Activated B cell treated with CpG ODN at 0.5 μM for 24 hours (primary cell): ENCODE measurements around the gene UBE2QL1. TPM values are rescaled to one million over a fixed set of nuclear protein-coding genes. Genes with fewer than 3 reads are reported as not detected.

Source experiments
- ATAC-seq: fragments of 200-7000 bp; cut with Tn5 transposase; one replicate; pipeline ENCODE4 v1.10.0; 2021; ENCODE audit warnings: low read depth, mild to moderate bottlenecking, moderate library complexity
- CTCF ChIA-PET: fragments of 350-600 bp; sonication (Branson Sonifier 250); formaldehyde crosslinking; loops from one replicate; lab custom pipeline; 2021; ENCODE audit warnings: antibody characterized with exemption; lab: Charles Lee
- POLR2A ChIA-PET: fragments of 350-600 bp; sonication (Branson Sonifier 250); formaldehyde crosslinking; loops from one replicate; lab custom pipeline; 2021; ENCODE audit warnings: antibody characterized with exemption; lab: Charles Lee
- DNase-seq: peaks from one replicate; pipeline ENCODE4 v3.0.0; 2022
- H3K27ac Mint-ChIP-seq: one replicate; pipeline ENCODE4 v1.8.0; 2020; ENCODE audit warnings: mixed read lengths
- H3K27me3 Mint-ChIP-seq: one replicate; pipeline ENCODE4 v1.8.0; 2021; ENCODE audit warnings: mixed read lengths
- H3K36me3 Mint-ChIP-seq: one replicate; pipeline ENCODE4 v1.8.0; 2021; ENCODE audit warnings: low read depth, mixed read lengths
- H3K4me1 Mint-ChIP-seq: one replicate; pipeline ENCODE4 v1.8.0; 2021; ENCODE audit warnings: mixed read lengths
- H3K4me3 Mint-ChIP-seq: one replicate; pipeline ENCODE4 v1.8.0; 2020; ENCODE audit warnings: mild to moderate bottlenecking, mixed read lengths
- H3K9me3 Mint-ChIP-seq: one replicate; pipeline ENCODE4 v1.8.0; 2020; ENCODE audit warnings: mixed read lengths
- intact Hi-C: fragments of 100-400 bp; cut with micrococcal nuclease; formaldehyde crosslinking; loops from one replicate; pipeline ENCODE4 v1.15.1; 2024
- total RNA-seq: library from RNA; stranded (reverse); gene quantifications from 2 replicates; pipeline ENCODE4 v1.2.3, GENCODE V29; 2022
- TF ChIP-seq, protein P1 (sequence below): fragments of 200-600 bp; IDR thresholded peaks from one replicate; pipeline ENCODE4 v1.8.0; 2022; ENCODE audit warnings: antibody characterized with exemption, mild to moderate bottlenecking

UBE2QL1 gene
- total RNA-seq, 1 donor from 2014 or later, result 1.2 TPM

DNA sequence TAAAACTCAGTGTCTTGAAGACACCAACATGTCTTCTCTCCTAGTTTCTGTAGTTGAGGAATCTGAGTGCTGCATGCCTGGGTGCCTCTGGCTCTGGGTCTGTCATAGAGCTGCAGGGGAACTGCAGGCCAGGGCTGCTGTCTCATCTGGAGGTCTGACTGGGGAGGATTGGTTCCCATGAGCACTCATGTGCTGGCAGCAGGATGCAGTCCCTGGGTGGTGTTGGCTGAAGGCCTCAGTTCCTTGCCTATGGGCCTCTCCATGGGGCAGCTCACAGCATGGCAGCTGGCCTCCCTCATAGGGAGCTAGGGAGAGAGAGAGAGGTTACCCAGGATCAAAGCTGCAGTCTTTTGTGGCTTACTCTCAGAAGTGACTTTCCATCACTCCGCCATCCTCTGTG, 22.6 kb downstream of the UBE2QL1 start:
- CTCF ChIA-PET, result no interaction called here

DNA sequence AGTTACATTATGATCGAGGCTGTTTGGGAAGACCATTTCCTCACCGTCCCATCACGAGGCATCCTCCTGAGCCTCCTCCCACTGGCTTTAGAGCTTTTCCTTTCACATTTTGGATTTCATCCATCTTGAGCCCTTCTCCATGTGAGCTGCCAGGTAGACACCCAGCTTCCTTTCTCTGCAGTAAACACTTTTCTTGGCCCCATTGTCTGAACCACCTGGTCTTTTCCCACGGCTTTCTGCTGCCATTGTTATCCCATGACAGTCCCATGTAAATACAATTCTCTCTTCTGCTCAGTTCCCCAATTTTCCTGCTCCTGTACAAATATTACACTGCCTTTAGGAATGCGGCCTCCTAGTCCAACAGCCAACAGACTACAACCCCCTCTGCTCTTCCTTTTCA, 24.1 kb downstream of the UBE2QL1 start:
- Mint-ChIP-seq H3K27ac (no peak overlapping the region), H3K9me3 (no peaks in the 10 kb centered on the region), H3K27me3 (peaks cover 2% of the 10 kb centered on the region), H3K4me1 (no peaks in the 10 kb centered on the region), H3K4me3 (no peak overlapping the region), H3K36me3 (no peaks in the 10 kb centered on the region)
- intact Hi-C loops, result no loop called here
- POLR2A ChIA-PET, result no interaction called here
- TF ChIP-seq, protein P1, sequence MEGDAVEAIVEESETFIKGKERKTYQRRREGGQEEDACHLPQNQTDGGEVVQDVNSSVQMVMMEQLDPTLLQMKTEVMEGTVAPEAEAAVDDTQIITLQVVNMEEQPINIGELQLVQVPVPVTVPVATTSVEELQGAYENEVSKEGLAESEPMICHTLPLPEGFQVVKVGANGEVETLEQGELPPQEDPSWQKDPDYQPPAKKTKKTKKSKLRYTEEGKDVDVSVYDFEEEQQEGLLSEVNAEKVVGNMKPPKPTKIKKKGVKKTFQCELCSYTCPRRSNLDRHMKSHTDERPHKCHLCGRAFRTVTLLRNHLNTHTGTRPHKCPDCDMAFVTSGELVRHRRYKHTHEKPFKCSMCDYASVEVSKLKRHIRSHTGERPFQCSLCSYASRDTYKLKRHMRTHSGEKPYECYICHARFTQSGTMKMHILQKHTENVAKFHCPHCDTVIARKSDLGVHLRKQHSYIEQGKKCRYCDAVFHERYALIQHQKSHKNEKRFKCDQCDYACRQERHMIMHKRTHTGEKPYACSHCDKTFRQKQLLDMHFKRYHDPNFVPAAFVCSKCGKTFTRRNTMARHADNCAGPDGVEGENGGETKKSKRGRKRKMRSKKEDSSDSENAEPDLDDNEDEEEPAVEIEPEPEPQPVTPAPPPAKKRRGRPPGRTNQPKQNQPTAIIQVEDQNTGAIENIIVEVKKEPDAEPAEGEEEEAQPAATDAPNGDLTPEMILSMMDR, result no peak
- ATAC-seq, result no peak
- no peak for DNase-seq
- CTCF ChIA-PET, result no interaction called here

More for the DNA sequence above, 22.6 kb downstream of the UBE2QL1 start:
- no peak overlapping the region for H3K4me3 Mint-ChIP-seq
- POLR2A ChIA-PET, result no interaction called here
- H3K27me3 Mint-ChIP-seq, result peaks cover 2% of the 10 kb centered on the region
- no peak overlapping the region for H3K27ac Mint-ChIP-seq
- ATAC-seq, result no peak
- no peak for DNase-seq
- H3K36me3 Mint-ChIP-seq, result no peaks in the 10 kb centered on the region
- intact Hi-C loops, result no loop called here
- no peaks in the 10 kb centered on the region for H3K9me3 Mint-ChIP-seq
- TF ChIP-seq, protein P1, result no peak
- no peaks in the 10 kb centered on the region for H3K4me1 Mint-ChIP-seq

DNA sequence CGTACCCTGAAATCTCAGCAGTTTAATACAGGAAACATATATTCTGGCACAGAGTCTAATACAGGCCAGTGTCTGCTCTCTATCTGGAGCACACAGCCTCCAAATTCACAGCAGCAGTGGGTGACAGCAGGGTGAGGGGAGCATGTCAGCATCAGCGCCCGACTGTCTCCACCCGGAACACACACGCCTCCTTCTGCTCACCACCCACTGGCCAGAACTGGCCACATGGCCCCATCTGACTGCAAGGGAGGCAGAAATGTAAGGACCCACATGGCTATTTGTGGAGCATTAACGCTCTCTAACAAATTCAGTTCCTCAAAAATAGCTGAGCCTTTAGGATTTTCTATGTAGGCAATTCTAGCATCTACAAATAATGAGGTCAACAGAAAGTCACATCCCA, 24.6 kb downstream of the UBE2QL1 start:
- H3K4me3 Mint-ChIP-seq, result no peak overlapping the region
- ChIA-PET POLR2A (no interaction called here), CTCF (no interaction called here)
- intact Hi-C loops, result no loop called here
- no peak for DNase-seq
- no peak for ATAC-seq
- no peaks in the 10 kb centered on the region for H3K4me1 Mint-ChIP-seq
- no peak overlapping the region for H3K27ac Mint-ChIP-seq
- H3K36me3 Mint-ChIP-seq, result no peaks in the 10 kb centered on the region
- no peaks in the 10 kb centered on the region for H3K9me3 Mint-ChIP-seq
- peaks cover 2% of the 10 kb centered on the region for H3K27me3 Mint-ChIP-seq
- TF ChIP-seq, protein P1, result no peak

DNA sequence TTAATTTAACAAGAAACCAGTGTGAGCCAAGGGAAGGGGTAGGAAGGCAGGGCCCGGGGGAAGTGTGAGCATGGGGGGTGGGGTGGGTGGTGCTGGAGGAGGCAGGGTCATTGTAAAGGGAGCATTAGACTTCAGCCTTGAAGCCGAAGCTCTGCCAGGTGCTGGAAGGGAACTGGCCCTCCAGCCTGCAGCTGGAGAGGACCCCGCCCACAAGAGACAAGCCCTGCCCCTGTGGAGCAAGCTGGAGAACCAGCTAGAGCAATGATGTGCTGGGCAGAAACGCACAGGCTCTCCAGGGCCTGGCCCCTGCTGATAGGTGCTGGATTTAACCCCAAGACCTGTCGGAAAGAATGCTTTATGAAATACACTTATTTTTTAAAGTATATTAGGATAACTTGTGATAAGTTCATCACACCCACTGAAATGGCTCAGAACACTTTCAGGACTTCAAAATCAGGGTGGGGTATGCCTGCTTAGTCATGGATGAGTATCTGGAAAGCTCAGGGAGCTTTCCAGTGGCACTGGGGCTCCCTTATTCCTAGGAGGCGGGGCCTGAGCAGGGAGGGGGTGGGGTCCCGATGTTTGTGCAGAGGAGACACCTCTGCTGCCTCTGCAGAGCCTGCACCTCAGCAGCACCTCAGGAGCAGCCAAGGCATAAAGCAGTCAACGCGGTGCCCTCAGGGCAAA, 27.1 kb downstream of the UBE2QL1 start:
- peaks cover 8% of the 10 kb centered on the region for H3K4me1 Mint-ChIP-seq
- ATAC-seq (no peak), DNase-seq (no peak)
- TF ChIP-seq, protein P1, result no peak
- H3K36me3 Mint-ChIP-seq, result no peaks in the 10 kb centered on the region
- peaks cover 2% of the 10 kb centered on the region for H3K27me3 Mint-ChIP-seq
- intact Hi-C loops, result no loop called here
- ChIA-PET CTCF (no interaction called here), POLR2A (no interaction called here)
- H3K27ac Mint-ChIP-seq, result no peak overlapping the region
- no peak overlapping the region for H3K4me3 Mint-ChIP-seq
- H3K9me3 Mint-ChIP-seq, result no peaks in the 10 kb centered on the region

DNA sequence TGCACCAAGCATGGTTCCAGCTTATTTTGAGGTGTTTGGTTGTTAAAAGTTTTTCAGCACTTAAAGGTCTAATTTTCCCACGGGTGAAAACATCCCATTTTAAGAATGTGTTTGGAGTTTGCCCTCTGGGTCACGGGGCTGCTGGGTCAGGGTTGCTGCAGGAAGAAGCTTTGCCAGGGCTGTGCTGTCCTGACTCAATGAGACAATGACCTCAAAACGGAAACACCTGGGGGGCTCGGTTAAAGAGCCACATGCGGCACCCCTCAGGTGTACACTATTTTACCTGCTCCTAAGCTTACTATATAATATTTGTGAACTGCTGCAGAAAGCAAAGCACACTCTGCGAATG, 27.6 kb downstream of the UBE2QL1 start:
- Mint-ChIP-seq H3K4me3 (no peak overlapping the region), H3K27me3 (peaks cover 2% of the 10 kb centered on the region), H3K9me3 (no peaks in the 10 kb centered on the region), H3K27ac (no peak overlapping the region), H3K4me1 (peaks cover 14% of the 10 kb centered on the region), H3K36me3 (no peaks in the 10 kb centered on the region)
- TF ChIP-seq, protein P1, result no peak
- intact Hi-C loops, result no loop called here
- no peak for DNase-seq
- no peak for ATAC-seq
- POLR2A ChIA-PET, result no interaction called here
- CTCF ChIA-PET, result no interaction called here
